Measurements from ENCODE around the gene MGRN1.

DNA sequence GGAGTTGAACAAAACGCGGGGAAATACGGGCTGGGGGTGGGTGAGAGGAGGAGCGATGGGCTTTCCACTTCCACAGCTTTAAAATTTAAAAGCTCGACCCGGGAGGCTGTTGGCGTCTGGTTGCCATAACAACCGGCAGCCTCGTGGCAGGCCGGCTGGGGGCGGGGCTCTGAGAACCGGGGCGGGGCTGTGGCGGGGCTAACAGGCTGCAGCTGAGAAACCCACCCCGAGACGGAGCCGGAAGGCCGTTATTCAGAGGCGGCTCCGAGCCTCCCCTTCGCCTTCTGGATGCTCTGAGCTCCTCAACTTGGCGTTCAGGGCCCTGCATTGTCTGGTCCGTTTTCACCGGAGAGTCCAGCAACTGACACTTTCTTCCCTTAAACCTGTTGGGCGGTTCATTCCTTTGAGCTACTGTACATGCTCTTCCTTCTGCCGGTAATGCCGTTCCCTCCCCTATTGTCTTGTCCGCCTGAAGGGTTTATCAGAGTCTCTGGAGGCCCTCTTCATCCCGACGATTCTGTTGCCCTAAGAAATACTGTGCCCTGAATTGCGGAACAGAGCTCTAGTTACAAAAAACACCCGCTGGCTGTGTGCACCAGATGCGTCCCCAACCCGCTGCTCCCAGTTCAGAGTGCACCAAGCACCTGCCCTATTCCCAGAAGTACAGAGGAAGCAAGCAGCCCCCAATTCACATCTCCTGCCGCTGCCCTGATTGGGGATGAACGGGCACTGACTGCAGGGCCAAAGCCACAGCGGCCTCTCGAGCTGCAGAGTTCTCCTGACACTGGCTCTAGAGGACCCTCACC lies 110.3 kb downstream of the MGRN1 start:
- TF ChIP-seq POLR2A (IDR thresholded peaks at IDR 0.05) (no peak), EP300 (IDR thresholded peaks at IDR 0.05) (no peak)
